ENCODE data around the gene DACT2.
"Not testable (repeated sequence)": the region's sequence is repeated elsewhere in the genome, so short reads cannot be mapped to it uniquely, and the experiment has no call there.

Gene DACT2

GRCh38 chr6:168293636-168294530 is 25.7 kb downstream of the DACT2 start:
- no peak overlapping the region for H3K4me3 ChIP-seq (ENCODE audit: low read length)
- no peak for TF ChIP-seq ZNF274 (IDR thresholded peaks at IDR 0.05; ENCODE audit: low read depth, low read length)

- no peak overlapping the region for H3K4me3 ChIP-seq (ENCODE audit: low read length)
- no peak for TF ChIP-seq ZNF274 (IDR thresholded peaks at IDR 0.05; ENCODE audit: low read depth, low read length)
Measured at GRCh38 chr6:168292826-168293225, 26.8 kb downstream of the DACT2 start.

- no peak overlapping the region for H3K4me3 ChIP-seq (ENCODE audit: low read length)
- TF ChIP-seq ZNF274 (IDR thresholded peaks at IDR 0.05; ENCODE audit: low read depth, low read length): no peak
Measured at GRCh38 chr6:168291450-168291849, 28.1 kb downstream of the DACT2 start.

- H3K4me3 ChIP-seq (ENCODE audit: low read length): no peak overlapping the region
Measured at GRCh38 chr6:168290095-168290494, 29.5 kb downstream of the DACT2 start.

GRCh38 chr6:168289571-168289962 is 30.0 kb downstream of the DACT2 start:
- no peak overlapping the region for H3K4me3 ChIP-seq (ENCODE audit: low read length)
- no peak for TF ChIP-seq ZNF274 (IDR thresholded peaks at IDR 0.05; ENCODE audit: low read depth, low read length)

More at GRCh38 chr6:168290095-168290494, 29.5 kb downstream of the DACT2 start:
- no peak for TF ChIP-seq ZNF274 (IDR thresholded peaks at IDR 0.05; ENCODE audit: low read depth, low read length)

- no peak for TF ChIP-seq ZNF274 (IDR thresholded peaks at IDR 0.05; ENCODE audit: low read depth, low read length)
- no peak overlapping the region for H3K4me3 ChIP-seq (ENCODE audit: low read length)
Measured at GRCh38 chr6:168288781-168289570, 30.6 kb downstream of the DACT2 start.

- H3K4me3 ChIP-seq (ENCODE audit: low read length): not testable (repeated sequence)
Measured at GRCh38 chr6:168287460-168287859, 32.1 kb downstream of the DACT2 start.

GRCh38 chr6:168286771-168287446 is 32.7 kb downstream of the DACT2 start:
- H3K4me3 ChIP-seq (ENCODE audit: low read length): not testable (repeated sequence)

GRCh38 chr6:168286116-168286515 is 33.5 kb downstream of the DACT2 start:
- H3K4me3 ChIP-seq (ENCODE audit: low read length): no peak overlapping the region
- TF ChIP-seq ZNF274 (IDR thresholded peaks at IDR 0.05; ENCODE audit: low read depth, low read length): no peak

GRCh38 chr6:168285456-168285855 is 34.1 kb downstream of the DACT2 start:
- TF ChIP-seq ZNF274 (IDR thresholded peaks at IDR 0.05; ENCODE audit: low read depth, low read length): no peak
- H3K4me3 ChIP-seq (ENCODE audit: low read length): no peak overlapping the region

- TF ChIP-seq ZNF274 (IDR thresholded peaks at IDR 0.05; ENCODE audit: low read depth, low read length): no peak
- H3K4me3 ChIP-seq (ENCODE audit: low read length): no peak overlapping the region
Measured at GRCh38 chr6:168284187-168284586, 35.4 kb downstream of the DACT2 start.

GRCh38 chr6:168283686-168284025 is 35.9 kb downstream of the DACT2 start:
- TF ChIP-seq ZNF274 (IDR thresholded peaks at IDR 0.05; ENCODE audit: low read depth, low read length): no peak

GRCh38 chr6:168282985-168283685 is 36.4 kb downstream of the DACT2 start:
- H3K4me3 ChIP-seq (ENCODE audit: low read length): no peak overlapping the region
- no peak for TF ChIP-seq ZNF274 (IDR thresholded peaks at IDR 0.05; ENCODE audit: low read depth, low read length)

More at GRCh38 chr6:168283686-168284025, 35.9 kb downstream of the DACT2 start:
- H3K4me3 ChIP-seq (ENCODE audit: low read length): no peak overlapping the region

- TF ChIP-seq ZNF274 (IDR thresholded peaks at IDR 0.05; ENCODE audit: low read depth, low read length): no peak
- no peak overlapping the region for H3K4me3 ChIP-seq (ENCODE audit: low read length)
Measured at GRCh38 chr6:168281826-168282225, 37.8 kb downstream of the DACT2 start.

- H3K4me3 ChIP-seq (ENCODE audit: low read length): not testable (repeated sequence)
Measured at GRCh38 chr6:168281314-168281713, 38.3 kb downstream of the DACT2 start.
